Activated B cell treated with CpG ODN at 0.5 μM for 24 hours (primary cell): ENCODE results near the gene SPSB2. TPM values are rescaled to one million over a fixed set of nuclear protein-coding genes. Genes with fewer than 3 reads are reported as not detected.

Experiments
- ATAC-seq: fragments of 200-7000 bp; cut with Tn5 transposase; one replicate; pipeline ENCODE4 v1.10.0; 2021; ENCODE audit warnings: low read depth, mild to moderate bottlenecking, moderate library complexity
- CTCF ChIA-PET: fragments of 350-600 bp; sonication (Branson Sonifier 250); formaldehyde crosslinking; loops from one replicate; lab custom pipeline; 2021; ENCODE audit warnings: antibody characterized with exemption; lab: Charles Lee
- POLR2A ChIA-PET: fragments of 350-600 bp; sonication (Branson Sonifier 250); formaldehyde crosslinking; loops from one replicate; lab custom pipeline; 2021; ENCODE audit warnings: antibody characterized with exemption; lab: Charles Lee
- DNase-seq: peaks from one replicate; pipeline ENCODE4 v3.0.0; 2022
- H3K27ac Mint-ChIP-seq: one replicate; pipeline ENCODE4 v1.8.0; 2020; ENCODE audit warnings: mixed read lengths
- H3K27me3 Mint-ChIP-seq: one replicate; pipeline ENCODE4 v1.8.0; 2021; ENCODE audit warnings: mixed read lengths
- H3K36me3 Mint-ChIP-seq: one replicate; pipeline ENCODE4 v1.8.0; 2021; ENCODE audit warnings: low read depth, mixed read lengths
- H3K4me1 Mint-ChIP-seq: one replicate; pipeline ENCODE4 v1.8.0; 2021; ENCODE audit warnings: mixed read lengths
- H3K4me3 Mint-ChIP-seq: one replicate; pipeline ENCODE4 v1.8.0; 2020; ENCODE audit warnings: mild to moderate bottlenecking, mixed read lengths
- H3K9me3 Mint-ChIP-seq: one replicate; pipeline ENCODE4 v1.8.0; 2020; ENCODE audit warnings: mixed read lengths
- CTCF ChIP-seq: fragments of 200-600 bp; IDR thresholded peaks from one replicate; pipeline ENCODE4 v1.8.0; 2022; ENCODE audit warnings: antibody characterized with exemption, mild to moderate bottlenecking
- intact Hi-C: fragments of 100-400 bp; cut with micrococcal nuclease; formaldehyde crosslinking; loops from one replicate; pipeline ENCODE4 v1.15.1; 2024
- total RNA-seq: library from RNA; stranded (reverse); gene quantifications from 2 replicates; pipeline ENCODE4 v1.2.3, GENCODE V29; 2022

SPSB2 gene
- total RNA-seq, 1 donor from 2014 or later = 14.4 TPM

GRCh38 chr12:6838854-6839253 is 34.2 kb downstream of the SPSB2 start:
- H3K9me3 Mint-ChIP-seq = no peaks in the 10 kb centered on the region
- intact Hi-C loops = no loop called here
- DNase-seq = no peak
- H3K27ac Mint-ChIP-seq = no peak overlapping the region
- no peak for TF ChIP-seq CTCF
- no peaks in the 10 kb centered on the region for H3K36me3 Mint-ChIP-seq
- no peak overlapping the region for H3K4me3 Mint-ChIP-seq
- peaks cover 14% of the 10 kb centered on the region for H3K4me1 Mint-ChIP-seq
- ChIA-PET POLR2A (interaction anchor here (0.5 to 3.5 kb wide), 4 partner anchors 10 to 86 kb away, joined by 3 to 15 read pairs (median 5); partner anchors contain the start of genes CDCA3, MLF2 and USP5), CTCF (interaction anchor here (0.6 to 1.6 kb wide), 2 partner anchors 34 to 108 kb away, joined by 3 to 5 read pairs; partner anchors contain the start of gene SPSB2)
- no peak for ATAC-seq
- peaks cover 2% of the 10 kb centered on the region for H3K27me3 Mint-ChIP-seq

- ChIA-PET POLR2A (interaction anchor here (3.5 kb wide), 1 partner anchor 14 kb away, joined by 15 read pairs; the partner anchor contains the start of genes CDCA3 and USP5), CTCF (interaction anchor here (0.9 to 3.6 kb wide), 2 partner anchors 11 to 14 kb away, joined by 3 to 12 read pairs; partner anchors contain the start of genes CDCA3 and USP5)
- TF ChIP-seq CTCF = no peak
- Mint-ChIP-seq H3K9me3 (no peaks in the 10 kb centered on the region), H3K4me3 (no peak overlapping the region), H3K27ac (no peak overlapping the region), H3K27me3 (peaks cover 2% of the 10 kb centered on the region), H3K36me3 (no peaks in the 10 kb centered on the region), H3K4me1 (peaks cover 14% of the 10 kb centered on the region)
- no peak for ATAC-seq
- DNase-seq = no peak
- intact Hi-C loops = no loop called here
Measured at GRCh38 chr12:6837370-6838060, 35.6 kb downstream of the SPSB2 start.

- intact Hi-C loops = no loop called here
- Mint-ChIP-seq H3K36me3 (no peaks in the 10 kb centered on the region), H3K27me3 (peaks cover 2% of the 10 kb centered on the region), H3K4me1 (peaks cover 14% of the 10 kb centered on the region), H3K9me3 (no peaks in the 10 kb centered on the region), H3K4me3 (no peak overlapping the region), H3K27ac (no peak overlapping the region)
- POLR2A ChIA-PET = no interaction called here
- DNase-seq (no peak), ATAC-seq (no peak)
- no peak for TF ChIP-seq CTCF
- CTCF ChIA-PET = interaction anchor here (0.8 to 3.6 kb wide), 4 partner anchors 10 to 70 kb away, joined by 3 to 12 read pairs (median 3); partner anchors contain the start of genes CDCA3 and USP5
Measured at GRCh38 chr12:6836851-6837250, 36.3 kb downstream of the SPSB2 start.

- Mint-ChIP-seq H3K4me1 (peaks cover 9% of the 10 kb centered on the region), H3K36me3 (no peaks in the 10 kb centered on the region), H3K27me3 (peaks cover 16% of the 10 kb centered on the region), H3K4me3 (no peak overlapping the region), H3K9me3 (no peaks in the 10 kb centered on the region), H3K27ac (no peak overlapping the region)
- intact Hi-C loops = no loop called here
- CTCF ChIA-PET = interaction anchor here (1.2 to 3.8 kb wide), 5 partner anchors 11 to 81 kb away, joined by 4 to 23 read pairs (median 5); partner anchors contain the start of genes CDCA3, MLF2 and USP5
- no peak for TF ChIP-seq CTCF
- ATAC-seq (no peak), DNase-seq (no peak)
- POLR2A ChIA-PET = interaction anchor here (1.2 to 3.3 kb wide), 2 partner anchors 17 to 82 kb away, joined by 7 to 11 read pairs; partner anchors contain the start of genes CDCA3, MLF2 and USP5
Measured at GRCh38 chr12:6834873-6835272, 38.2 kb downstream of the SPSB2 start.

GRCh38 chr12:6834254-6834653 is 38.8 kb downstream of the SPSB2 start:
- Mint-ChIP-seq H3K27ac (no peak overlapping the region), H3K36me3 (no peaks in the 10 kb centered on the region), H3K9me3 (no peaks in the 10 kb centered on the region), H3K4me3 (no peak overlapping the region), H3K27me3 (peaks cover 21% of the 10 kb centered on the region), H3K4me1 (peaks cover 9% of the 10 kb centered on the region)
- intact Hi-C loops = no loop called here
- ChIA-PET CTCF (interaction anchor here (0.7 to 3.8 kb wide), 9 partner anchors 10 to 81 kb away, joined by 3 to 23 read pairs (median 5); partner anchors contain the start of genes CD4, CDCA3, MLF2 and PTMS), POLR2A (interaction anchor here (1.2 to 3.3 kb wide), 2 partner anchors 18 to 81 kb away, joined by 7 to 11 read pairs; partner anchors contain the start of genes CDCA3, MLF2 and USP5)
- TF ChIP-seq CTCF = no peak
- no peak for DNase-seq
- ATAC-seq = no peak
